ENCODE measurements around the gene ATP6V1G3.
"Not testable (repeated sequence)": the region's sequence is repeated elsewhere in the genome, so short reads cannot be mapped to it uniquely, and the experiment has no call there.

ATP6V1G3 gene

DNA sequence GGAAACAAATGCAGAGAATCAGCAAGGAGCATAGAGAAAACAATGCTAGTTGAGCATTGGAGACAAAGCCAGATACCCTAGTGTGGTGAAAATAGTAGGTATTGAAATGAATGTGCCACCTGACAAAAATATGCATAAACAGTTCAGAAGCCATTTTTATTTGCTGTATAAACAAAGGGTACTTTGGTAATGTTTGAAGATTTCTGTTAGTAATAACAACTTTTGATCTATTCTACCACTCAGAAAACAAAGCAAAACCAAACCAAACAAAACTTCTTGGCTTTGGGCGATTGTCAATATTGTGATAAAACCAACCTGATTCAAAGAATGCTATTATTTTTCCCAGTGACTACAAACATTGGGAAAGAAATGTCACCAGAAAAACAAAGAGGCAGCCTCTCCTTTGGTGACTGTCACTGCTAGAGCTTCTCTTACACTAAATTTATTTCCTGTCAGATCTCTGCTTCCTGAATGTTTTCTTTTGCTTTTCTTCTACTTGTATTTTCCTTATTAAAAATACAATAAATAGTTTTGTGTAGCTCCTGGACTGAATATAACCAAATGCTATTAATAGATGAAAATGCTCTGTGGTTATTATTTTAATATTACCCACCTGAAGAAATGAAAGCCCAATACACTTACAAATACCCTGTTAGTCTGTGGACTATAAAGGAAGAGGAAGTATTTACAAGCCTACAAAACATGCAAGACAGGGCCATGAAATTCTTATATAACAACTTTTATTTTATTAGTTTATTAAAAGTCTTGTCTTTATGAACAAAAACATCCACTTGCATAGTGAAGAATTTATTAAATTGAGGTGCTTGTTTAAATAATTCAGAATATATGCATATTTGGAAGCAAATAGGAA lies 5.7 kb downstream of the ATP6V1G3 start:
- no peak overlapping the region for H3K4me3 ChIP-seq (replicated peaks in 1 of 2; ENCODE audit: low read depth in 2 of 2, low read length in 2 of 2)
- TF ChIP-seq, protein P1, sequence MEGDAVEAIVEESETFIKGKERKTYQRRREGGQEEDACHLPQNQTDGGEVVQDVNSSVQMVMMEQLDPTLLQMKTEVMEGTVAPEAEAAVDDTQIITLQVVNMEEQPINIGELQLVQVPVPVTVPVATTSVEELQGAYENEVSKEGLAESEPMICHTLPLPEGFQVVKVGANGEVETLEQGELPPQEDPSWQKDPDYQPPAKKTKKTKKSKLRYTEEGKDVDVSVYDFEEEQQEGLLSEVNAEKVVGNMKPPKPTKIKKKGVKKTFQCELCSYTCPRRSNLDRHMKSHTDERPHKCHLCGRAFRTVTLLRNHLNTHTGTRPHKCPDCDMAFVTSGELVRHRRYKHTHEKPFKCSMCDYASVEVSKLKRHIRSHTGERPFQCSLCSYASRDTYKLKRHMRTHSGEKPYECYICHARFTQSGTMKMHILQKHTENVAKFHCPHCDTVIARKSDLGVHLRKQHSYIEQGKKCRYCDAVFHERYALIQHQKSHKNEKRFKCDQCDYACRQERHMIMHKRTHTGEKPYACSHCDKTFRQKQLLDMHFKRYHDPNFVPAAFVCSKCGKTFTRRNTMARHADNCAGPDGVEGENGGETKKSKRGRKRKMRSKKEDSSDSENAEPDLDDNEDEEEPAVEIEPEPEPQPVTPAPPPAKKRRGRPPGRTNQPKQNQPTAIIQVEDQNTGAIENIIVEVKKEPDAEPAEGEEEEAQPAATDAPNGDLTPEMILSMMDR (IDR thresholded peaks at IDR 0.05; ENCODE audit: low read depth, low read length) = no peak
- DNase-seq (ENCODE audit: low read depth in 2 of 2) = no peak

DNA sequence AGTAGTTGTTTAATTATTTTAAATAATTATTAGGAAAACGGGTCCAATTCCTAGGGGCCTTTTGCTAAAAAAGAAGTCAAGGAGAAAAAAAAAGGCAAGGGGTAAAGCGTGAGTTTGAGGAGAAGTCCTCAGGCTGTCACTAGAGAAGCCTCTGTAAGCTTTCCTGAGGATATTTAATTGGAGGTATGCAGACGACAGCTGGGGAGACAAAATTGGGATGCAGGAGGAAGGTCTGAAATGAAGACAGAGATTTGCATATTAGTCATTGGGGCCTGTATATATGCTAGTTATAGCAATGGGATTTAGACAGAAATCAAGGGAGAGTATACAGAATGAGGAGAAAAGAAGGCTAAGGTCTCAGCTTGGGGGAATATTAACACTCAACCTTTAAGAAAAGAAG lies 8.6 kb downstream of the ATP6V1G3 start:
- no peak for DNase-seq (ENCODE audit: low read depth in 2 of 2)
- TF ChIP-seq, protein P1 (IDR thresholded peaks at IDR 0.05; ENCODE audit: low read depth, low read length) = no peak
- H3K4me3 ChIP-seq (replicated peaks in 1 of 2; ENCODE audit: low read depth in 2 of 2, low read length in 2 of 2) = no peak overlapping the region

DNA sequence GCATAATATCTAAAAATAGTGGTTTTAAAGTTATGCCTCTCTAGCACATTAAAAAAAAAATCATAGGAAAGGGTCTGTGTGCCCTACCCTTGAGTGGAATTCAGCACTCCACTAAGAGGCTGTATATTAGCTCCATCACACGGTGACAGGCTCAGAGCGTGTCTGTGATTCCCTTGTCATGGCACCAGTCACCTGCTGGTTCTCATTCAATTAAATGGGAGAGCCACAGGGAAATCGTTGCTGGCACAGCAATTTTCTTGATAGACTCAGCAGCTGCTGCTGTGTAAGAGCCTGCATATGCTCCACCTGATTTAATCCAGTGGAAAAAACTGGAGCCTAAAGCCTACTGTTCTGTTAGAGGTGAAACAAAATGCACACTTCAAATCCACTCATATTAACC lies 9.5 kb downstream of the ATP6V1G3 start:
- no peak for DNase-seq (ENCODE audit: low read depth in 2 of 2)
- TF ChIP-seq, protein P1 (IDR thresholded peaks at IDR 0.05; ENCODE audit: low read depth, low read length) = no peak
- no peak overlapping the region for H3K4me3 ChIP-seq (replicated peaks in 1 of 2; ENCODE audit: low read depth in 2 of 2, low read length in 2 of 2)

DNA sequence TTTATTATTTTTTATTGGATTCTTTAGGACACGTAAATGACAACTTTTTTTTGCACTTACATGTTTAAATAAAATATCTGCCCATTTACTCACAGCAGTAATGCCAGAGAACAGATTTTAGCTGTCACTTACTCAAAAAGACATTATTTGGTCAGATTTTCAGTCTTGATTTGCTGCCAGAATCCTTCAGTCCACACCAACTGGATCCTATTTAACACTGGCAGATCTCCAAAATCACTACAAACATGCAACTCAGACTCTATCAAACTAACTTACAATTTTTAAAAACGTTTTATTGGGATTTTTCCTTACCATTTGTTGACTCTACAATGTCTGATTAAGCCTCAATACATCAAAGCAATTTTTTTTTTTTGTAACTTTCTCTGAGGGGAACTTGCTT lies 11.1 kb downstream of the ATP6V1G3 start:
- DNase-seq (ENCODE audit: low read depth in 2 of 2) = peak; percentile 54 to 86
- no peak overlapping the region for H3K4me3 ChIP-seq (replicated peaks in 1 of 2; ENCODE audit: low read depth in 2 of 2, low read length in 2 of 2)
- TF ChIP-seq, protein P1 (IDR thresholded peaks at IDR 0.05; ENCODE audit: low read depth, low read length) = no peak

DNA sequence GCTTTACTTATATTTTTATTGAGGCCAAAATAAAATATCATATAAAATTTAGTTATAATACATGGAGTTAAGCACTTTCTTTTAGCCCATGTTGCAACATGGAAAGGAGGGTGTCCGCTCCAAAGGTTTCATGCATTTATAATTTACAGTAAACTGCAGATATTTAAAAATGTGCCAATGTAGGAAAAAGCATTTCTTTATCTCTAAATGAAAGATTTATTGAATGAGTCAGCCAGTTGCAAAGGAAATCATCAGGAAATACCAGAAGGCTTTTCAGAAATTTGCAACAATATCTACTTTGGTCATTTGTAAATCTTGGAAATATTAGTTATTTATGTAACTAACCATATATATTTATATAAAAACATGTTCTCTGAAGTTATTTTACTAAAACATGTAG lies 12.1 kb downstream of the ATP6V1G3 start:
- TF ChIP-seq, protein P1 (IDR thresholded peaks at IDR 0.05; ENCODE audit: low read depth, low read length) = no peak
- no peak overlapping the region for H3K4me3 ChIP-seq (replicated peaks in 1 of 2; ENCODE audit: low read depth in 2 of 2, low read length in 2 of 2)
- peak; percentile 54 to 75 for DNase-seq (ENCODE audit: low read depth in 2 of 2)

DNA sequence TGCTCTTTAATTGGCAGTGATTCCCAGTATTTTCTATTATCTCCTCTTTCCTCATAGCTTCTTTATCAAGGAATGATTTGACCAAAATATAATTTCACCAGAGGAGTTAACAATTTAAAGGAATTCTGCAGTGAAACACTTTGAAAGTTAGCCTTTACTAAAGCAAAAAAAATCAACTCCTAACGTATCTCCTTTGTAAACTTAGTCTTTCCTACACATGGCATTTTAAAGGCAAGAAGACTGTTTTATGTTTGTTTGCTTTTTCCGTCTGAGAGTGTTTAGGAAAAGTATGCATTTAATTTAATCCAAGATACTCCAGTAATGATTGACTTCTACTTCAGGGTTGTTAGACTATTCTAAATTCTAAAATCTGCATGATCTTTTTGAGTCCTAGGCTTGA lies 15.9 kb downstream of the ATP6V1G3 start:
- no peak overlapping the region for H3K4me3 ChIP-seq (replicated peaks in 1 of 2; ENCODE audit: low read depth in 2 of 2, low read length in 2 of 2)
- DNase-seq (ENCODE audit: low read depth in 2 of 2) = no peak
- TF ChIP-seq, protein P1 (IDR thresholded peaks at IDR 0.05; ENCODE audit: low read depth, low read length) = no peak

DNA sequence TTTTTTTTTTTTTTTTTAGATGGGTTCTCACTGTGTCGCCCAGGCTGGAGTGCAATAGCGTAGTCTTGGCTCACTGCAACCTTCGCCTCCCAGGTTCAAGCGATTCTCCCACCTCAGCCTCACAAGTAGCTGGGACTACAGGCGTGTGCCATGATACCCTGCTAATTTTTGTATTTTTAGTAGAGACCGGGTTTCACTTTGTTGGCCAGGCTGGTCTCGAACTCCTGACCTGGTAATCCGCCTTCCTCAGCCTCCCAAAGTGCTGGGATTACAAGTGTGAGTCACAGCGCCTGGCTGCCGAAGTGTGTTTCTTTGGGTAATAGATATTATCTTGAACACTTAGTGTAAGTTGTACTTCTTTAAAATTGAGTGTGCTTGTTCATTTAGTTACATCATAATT lies 16.4 kb downstream of the ATP6V1G3 start:
- DNase-seq (ENCODE audit: low read depth in 2 of 2) = peak in 1 of 2 donors; percentile 13
- H3K4me3 ChIP-seq (replicated peaks in 1 of 2; ENCODE audit: low read depth in 2 of 2, low read length in 2 of 2) = not testable (repeated sequence)

Data from cardiac fibroblast (primary cell).